GM20000 (cell line): ENCODE results near the gene OR52L1.
"Not testable (repeated sequence)": the region's sequence is repeated elsewhere in the genome, so short reads cannot be mapped to it uniquely, and the experiment has no call there.

ENCODE experiments used
- DNase-seq: peaks from one replicate; pipeline ENCODE4 v3.0.0; 2012; ENCODE audit warnings: low spot score
- CTCF ChIP-seq: IDR thresholded peaks from 2 replicates; pipeline ENCODE4 v1.5.1; 2012; ENCODE audit warnings: mild to moderate bottlenecking, control low read depth; ENCODE audit errors: extremely low read depth, missing control alignments

Gene OR52L1

GRCh38 chr11:5983443-5983842 is 3.3 kb downstream of the OR52L1 start:
- no peak for TF ChIP-seq CTCF
- no peak for DNase-seq

DNA sequence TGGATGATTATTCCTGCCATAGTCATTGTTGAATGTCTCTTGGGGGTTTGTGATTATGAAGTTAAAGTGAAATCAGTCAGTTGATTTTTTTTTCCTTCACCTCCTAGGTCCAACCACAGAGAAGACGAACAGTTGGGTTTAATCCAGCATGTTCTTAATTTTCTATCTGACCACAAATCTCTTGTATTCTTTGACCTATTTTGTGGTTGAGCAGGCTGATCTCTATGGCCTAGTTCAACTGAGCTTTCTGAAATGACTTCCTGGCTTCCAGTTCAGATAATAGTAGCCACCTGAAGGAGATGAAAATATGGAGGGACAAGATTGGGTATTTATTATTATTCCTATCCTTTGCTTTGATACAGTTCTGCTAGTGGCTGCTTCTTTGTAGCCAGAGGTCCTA is 13.3 kb downstream of the OR52L1 start:
- TF ChIP-seq CTCF = no peak
- no peak for DNase-seq

GRCh38 chr11:5968394-5968793 is 18.4 kb downstream of the OR52L1 start, which contains the start of gene OR56A5:
Gene OR56A5 (minus strand): TSS chr11:5968494. CDS start chr11:5968494, 0 bp downstream.
- no peak for DNase-seq
- TF ChIP-seq CTCF = no peak

- DNase-seq = no peak
- TF ChIP-seq CTCF = no peak
These were observed 19.1 kb downstream of the OR52L1 start for GRCh38 chr11:5967708-5968107.

DNA sequence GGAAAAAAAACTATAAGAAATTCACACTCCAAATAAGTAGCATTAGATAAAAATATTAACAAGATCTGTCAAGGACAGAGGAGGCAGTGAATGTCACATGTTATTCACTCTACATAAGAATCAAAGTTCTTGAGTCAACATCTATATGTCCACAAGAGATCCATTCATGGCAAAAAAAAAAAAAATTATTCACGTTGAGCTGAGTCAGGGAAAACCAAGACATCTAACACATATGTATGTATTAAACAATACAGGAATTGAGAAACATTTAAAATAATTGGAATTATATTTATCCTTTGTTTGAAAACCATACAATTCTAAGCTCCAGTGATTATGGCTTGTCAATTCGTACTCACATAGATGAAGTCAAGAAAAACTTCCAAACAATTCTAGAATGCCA is 19.8 kb downstream of the OR52L1 start:
- DNase-seq = no peak
- no peak for TF ChIP-seq CTCF

DNA sequence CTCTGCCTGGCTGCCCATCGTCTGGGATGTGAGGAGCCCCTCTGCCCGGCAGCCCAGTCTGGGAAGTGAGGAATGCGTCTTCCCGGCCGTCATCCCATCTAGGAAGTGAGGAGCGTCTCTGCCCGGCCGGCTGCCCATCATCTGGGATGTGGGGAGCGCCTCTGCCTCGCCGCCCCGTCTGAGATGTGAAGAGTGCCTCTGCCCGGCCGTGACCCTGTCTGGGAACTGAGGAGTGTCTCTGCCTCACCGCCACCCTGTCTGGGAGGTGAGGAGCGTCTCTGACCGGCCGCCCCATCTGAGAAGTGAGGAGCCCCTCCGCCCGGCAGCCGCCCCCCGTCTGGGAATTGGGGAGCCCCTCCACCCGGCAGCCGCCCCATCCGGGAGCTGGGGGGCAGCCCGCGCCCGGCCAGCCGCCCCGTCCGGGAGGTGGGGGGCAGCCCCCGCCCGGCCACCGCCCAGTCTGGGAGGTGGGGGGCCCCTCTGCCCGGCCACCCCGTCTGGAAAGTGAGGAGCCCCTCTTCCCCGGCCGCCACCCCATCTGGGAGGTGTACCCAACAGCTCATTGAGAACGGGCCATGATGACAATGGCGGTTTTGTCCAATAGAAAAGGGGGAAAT is 26.0 kb downstream of the OR52L1 start:
- DNase-seq = not testable (repeated sequence)

DNA sequence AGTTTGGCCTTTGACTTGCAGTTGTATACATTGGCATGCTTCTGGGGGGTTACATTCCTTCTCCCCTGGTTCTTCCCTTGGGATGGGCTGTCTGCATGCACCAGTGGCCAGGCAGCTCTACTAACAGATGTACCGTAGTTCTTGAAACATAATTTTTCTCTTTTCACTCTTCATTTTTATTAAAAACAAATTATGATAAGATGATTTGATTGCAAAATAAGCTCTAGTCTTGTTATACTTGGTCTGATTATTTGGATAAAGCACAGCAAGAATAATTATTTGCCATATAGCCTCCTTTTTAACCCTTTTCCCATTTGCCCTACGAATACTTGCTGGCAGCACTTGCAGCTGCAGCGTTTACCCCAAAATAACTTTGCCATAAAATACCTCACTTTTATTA is 31.2 kb downstream of the OR52L1 start:
- no peak for DNase-seq
- no peak for TF ChIP-seq CTCF

DNA sequence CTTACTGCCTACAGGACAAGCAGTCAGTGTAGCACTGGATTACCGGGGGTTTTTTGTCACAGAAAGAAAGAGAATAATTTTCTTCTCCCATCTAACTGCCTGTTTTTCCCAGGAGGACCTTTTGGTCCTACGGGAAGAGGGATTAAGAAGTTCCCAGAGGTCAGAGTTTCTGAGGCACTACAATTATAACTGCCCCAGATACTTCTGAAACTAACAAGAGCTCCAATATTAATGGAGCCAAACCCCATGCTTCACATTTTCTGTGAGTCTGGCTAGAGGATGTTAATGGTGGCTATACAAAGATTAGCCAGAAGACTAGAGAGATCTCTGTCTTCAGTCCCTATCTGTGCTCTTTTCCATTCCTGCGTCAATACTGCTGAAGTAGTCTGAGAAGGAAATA is 44.8 kb downstream of the OR52L1 start, which contains the start of gene OR56A3:
Gene OR56A3, plus strand, starts transcription at position 301 of the 400 bp plus-strand sequence. CDS start 5,096 bp downstream, outside the sequence.
- no peak for DNase-seq
- no peak for TF ChIP-seq CTCF
